Calu3 (cell line): ENCODE results near the gene NEK3. TPM values are rescaled to one million over a fixed set of nuclear protein-coding genes. Genes with fewer than 3 reads are reported as not detected.
A peak's percentile ranks its signal among the peaks of the same experiment; 100 is the strongest.
"Not testable (repeated sequence)": the region's sequence is repeated elsewhere in the genome, so short reads cannot be mapped to it uniquely, and the experiment has no call there.

Experiments used
- BruUV-seq: library from RNA; stranded (reverse); fragments of 400-500 nt; replicated peaks from 2 replicates; lab custom pipeline; 2021; lab: Mats Ljungman, UMichigan
- CTCF ChIA-PET: fragments of 300-600 bp; sonication (Branson Sonifier 250); formaldehyde crosslinking; loops from one replicate; lab custom pipeline; 2022; ENCODE audit warnings: antibody characterized with exemption; lab: Charles Lee
- DNase-seq: peaks from one replicate; pipeline ENCODE4 v3.0.0; 2022
- H3K27ac Mint-ChIP-seq: one replicate; pipeline ENCODE4 v1.8.0; 2022; ENCODE audit warnings: mixed read lengths; ENCODE audit not compliant: unreplicated experiment
- H3K27me3 Mint-ChIP-seq: one replicate; pipeline ENCODE4 v1.8.0; 2022; ENCODE audit warnings: mixed read lengths; ENCODE audit not compliant: unreplicated experiment
- H3K36me3 Mint-ChIP-seq: one replicate; pipeline ENCODE4 v1.8.0; 2022; ENCODE audit warnings: mild to moderate bottlenecking, moderate library complexity, mixed read lengths; ENCODE audit not compliant: insufficient read depth, unreplicated experiment
- H3K4me1 Mint-ChIP-seq: one replicate; pipeline ENCODE4 v1.8.0; 2022; ENCODE audit warnings: mild to moderate bottlenecking, low read depth, mixed read lengths; ENCODE audit not compliant: unreplicated experiment
- H3K4me3 Mint-ChIP-seq: one replicate; pipeline ENCODE4 v1.8.0; 2022; ENCODE audit warnings: mild to moderate bottlenecking, low read depth, moderate library complexity, mixed read lengths; ENCODE audit not compliant: unreplicated experiment
- H3K9me3 Mint-ChIP-seq: one replicate; pipeline ENCODE4 v1.8.0; 2022; ENCODE audit warnings: low read depth, mixed read lengths; ENCODE audit not compliant: unreplicated experiment
- intact Hi-C: fragments of 100-400 bp; cut with micrococcal nuclease; formaldehyde crosslinking; loops from one replicate; pipeline ENCODE4 v1.10.0; 2022; ENCODE audit not compliant: unreplicated experiment
- total RNA-seq: library from RNA; stranded (reverse); gene quantifications from 2 replicates; pipeline ENCODE4 v1.2.3, GENCODE V29; 2022
- TF ChIP-seq, protein P1 (sequence below): fragments of 200-600 bp; IDR thresholded peaks from one replicate; pipeline ENCODE4 v1.8.0; 2022; ENCODE audit warnings: antibody characterized with exemption; ENCODE audit not compliant: unreplicated experiment

Gene NEK3
- total RNA-seq, 1 experiment from 2014 or later = 2.7 TPM

DNA sequence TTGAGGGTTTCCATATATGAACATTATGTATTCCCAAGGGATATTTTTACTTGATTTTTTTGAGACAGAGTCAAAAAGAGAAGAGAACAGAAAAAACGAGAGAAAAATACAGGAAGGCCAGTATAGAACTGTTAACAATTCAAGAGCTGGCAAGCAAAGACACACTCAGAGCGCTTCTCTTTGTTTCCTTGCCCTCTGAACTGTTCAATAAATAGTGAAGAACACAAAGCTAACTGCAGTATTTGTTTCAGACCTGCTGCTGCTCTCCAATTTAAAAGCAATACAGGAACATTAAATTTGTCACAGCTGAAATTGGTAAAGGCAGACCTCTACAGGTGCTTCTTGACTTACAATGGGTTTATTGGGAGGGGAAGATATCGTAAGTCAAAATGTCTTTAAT is 14.0 kb upstream of the NEK3 start:
- TF ChIP-seq, protein P1, sequence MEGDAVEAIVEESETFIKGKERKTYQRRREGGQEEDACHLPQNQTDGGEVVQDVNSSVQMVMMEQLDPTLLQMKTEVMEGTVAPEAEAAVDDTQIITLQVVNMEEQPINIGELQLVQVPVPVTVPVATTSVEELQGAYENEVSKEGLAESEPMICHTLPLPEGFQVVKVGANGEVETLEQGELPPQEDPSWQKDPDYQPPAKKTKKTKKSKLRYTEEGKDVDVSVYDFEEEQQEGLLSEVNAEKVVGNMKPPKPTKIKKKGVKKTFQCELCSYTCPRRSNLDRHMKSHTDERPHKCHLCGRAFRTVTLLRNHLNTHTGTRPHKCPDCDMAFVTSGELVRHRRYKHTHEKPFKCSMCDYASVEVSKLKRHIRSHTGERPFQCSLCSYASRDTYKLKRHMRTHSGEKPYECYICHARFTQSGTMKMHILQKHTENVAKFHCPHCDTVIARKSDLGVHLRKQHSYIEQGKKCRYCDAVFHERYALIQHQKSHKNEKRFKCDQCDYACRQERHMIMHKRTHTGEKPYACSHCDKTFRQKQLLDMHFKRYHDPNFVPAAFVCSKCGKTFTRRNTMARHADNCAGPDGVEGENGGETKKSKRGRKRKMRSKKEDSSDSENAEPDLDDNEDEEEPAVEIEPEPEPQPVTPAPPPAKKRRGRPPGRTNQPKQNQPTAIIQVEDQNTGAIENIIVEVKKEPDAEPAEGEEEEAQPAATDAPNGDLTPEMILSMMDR = no peak
- H3K4me1 Mint-ChIP-seq = no peaks in the 10 kb centered on the region
- DNase-seq = no peak
- no peak overlapping the region for H3K4me3 Mint-ChIP-seq
- H3K36me3 Mint-ChIP-seq = peaks cover 9% of the 10 kb centered on the region
- no peaks in the 10 kb centered on the region for H3K27me3 Mint-ChIP-seq
- intact Hi-C loops = no loop called here
- no peak overlapping the region for H3K27ac Mint-ChIP-seq
- BruUV-seq = no TSS peak
- no peaks in the 10 kb centered on the region for H3K9me3 Mint-ChIP-seq
- CTCF ChIA-PET = no interaction called here

DNA sequence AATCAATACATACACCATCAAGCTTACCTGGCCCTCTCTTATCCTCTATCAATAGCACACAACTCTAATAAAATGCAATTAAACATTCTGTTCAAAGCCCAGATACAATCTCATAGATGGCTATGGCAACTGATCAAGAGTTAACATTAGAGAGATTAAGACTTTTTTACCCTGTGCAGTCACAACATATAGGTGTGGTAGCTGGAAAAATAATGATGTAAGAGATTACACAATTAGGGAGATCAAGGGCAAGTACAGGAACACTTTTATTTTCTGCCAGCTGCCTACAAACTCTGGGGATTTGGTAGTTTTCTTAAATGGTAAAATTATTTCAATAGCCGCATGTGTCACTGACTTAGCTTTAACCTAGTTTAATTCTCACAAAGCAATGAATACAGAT is 12.3 kb upstream of the NEK3 start:
- H3K36me3 Mint-ChIP-seq, intact Hi-C loops, BruUV-seq, DNase-seq, H3K4me3 Mint-ChIP-seq, H3K27me3 Mint-ChIP-seq, H3K9me3 Mint-ChIP-seq, H3K4me1 Mint-ChIP-seq, CTCF ChIA-PET: not testable (repeated sequence)
- peak overlapping the region; percentile 27 for H3K27ac Mint-ChIP-seq

DNA sequence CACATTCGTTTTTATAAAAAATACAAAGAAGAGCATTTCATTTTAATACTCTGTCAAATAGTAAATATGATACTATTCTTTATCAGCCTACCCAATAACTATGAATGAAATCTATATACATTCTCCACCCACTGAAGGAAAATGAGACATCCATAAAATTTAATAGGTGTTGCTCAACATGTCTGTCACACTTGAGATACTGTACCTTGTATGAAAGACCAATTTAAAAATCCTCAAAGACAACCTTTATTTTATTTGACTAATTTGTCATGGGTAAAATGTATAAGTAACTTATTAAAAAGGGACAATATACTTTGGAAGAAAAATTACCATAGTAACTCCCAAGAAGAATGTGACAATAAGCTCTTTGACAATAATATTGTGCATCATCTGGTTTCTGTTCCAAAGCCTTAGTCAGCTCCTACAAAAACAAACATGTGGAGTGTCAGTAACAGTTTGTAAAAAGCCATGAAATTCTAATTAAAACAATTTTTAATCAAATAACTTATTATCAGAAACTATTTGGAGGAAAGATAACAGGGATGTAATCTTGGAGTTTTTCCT is 11.5 kb upstream of the NEK3 start:
- intact Hi-C loops = not testable (repeated sequence)

DNA sequence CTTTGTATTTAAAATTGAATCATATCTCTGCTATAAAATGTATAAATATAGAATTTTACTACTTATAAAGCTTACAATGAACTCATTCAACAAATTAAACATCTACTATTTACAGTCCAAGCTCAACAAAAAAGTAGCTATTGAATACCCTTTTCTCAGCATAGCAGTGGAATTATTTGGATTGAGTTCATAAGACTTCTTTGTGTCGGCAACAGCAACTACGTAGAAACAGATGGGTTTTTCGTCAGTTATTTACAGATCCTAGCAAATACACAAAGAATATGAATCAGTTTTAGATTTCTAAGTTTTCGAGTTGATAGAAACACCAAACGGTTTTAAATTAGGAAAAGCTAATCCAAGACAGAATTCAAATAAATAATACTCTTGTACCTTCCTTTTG is 10.4 kb upstream of the NEK3 start:
- intact Hi-C loops = no loop called here
- Mint-ChIP-seq H3K4me3 (no peak overlapping the region), H3K36me3 (peaks cover 4% of the 10 kb centered on the region), H3K27ac (no peak overlapping the region), H3K9me3 (no peaks in the 10 kb centered on the region), H3K4me1 (no peaks in the 10 kb centered on the region), H3K27me3 (no peaks in the 10 kb centered on the region)
- CTCF ChIA-PET = no interaction called here
- BruUV-seq = no TSS peak
- DNase-seq = no peak
- TF ChIP-seq, protein P1 = no peak

More for the DNA sequence above, 11.5 kb upstream of the NEK3 start:
- H3K27ac Mint-ChIP-seq, H3K36me3 Mint-ChIP-seq, H3K4me1 Mint-ChIP-seq, DNase-seq, H3K9me3 Mint-ChIP-seq, CTCF ChIA-PET, H3K4me3 Mint-ChIP-seq, BruUV-seq, H3K27me3 Mint-ChIP-seq: not testable (repeated sequence)

DNA sequence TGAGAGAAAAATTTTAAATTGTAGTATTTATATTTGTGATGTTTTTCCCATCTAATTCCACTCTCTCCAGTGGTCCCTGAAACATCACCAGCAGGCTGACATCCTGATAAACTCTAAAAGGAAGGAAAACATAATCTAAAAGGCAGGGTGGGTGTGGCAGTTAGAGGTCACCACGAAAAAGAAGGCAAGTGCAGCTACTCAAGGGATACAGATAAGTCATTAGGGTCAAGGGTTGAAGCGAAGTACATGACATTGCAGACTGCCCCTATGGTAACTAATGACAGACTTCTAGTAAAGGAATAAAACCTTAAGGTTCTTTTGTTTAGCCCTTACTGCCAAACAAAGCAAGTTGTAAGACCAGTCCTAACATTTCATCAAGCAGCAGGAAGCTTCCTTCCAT is 6.0 kb upstream of the NEK3 start:
- no peak overlapping the region for H3K4me3 Mint-ChIP-seq
- DNase-seq = no peak
- CTCF ChIA-PET = no interaction called here
- TF ChIP-seq, protein P1 = no peak
- no peaks in the 10 kb centered on the region for H3K27me3 Mint-ChIP-seq
- no peak overlapping the region for H3K27ac Mint-ChIP-seq
- H3K9me3 Mint-ChIP-seq = no peaks in the 10 kb centered on the region
- peaks cover 22% of the 10 kb centered on the region for H3K4me1 Mint-ChIP-seq
- intact Hi-C loops = no loop called here
- no TSS peak for BruUV-seq
- peaks cover 4% of the 10 kb centered on the region for H3K36me3 Mint-ChIP-seq
